B cell (primary cell): ENCODE measurements around the gene DRP2.

Source experiments
- CTCF ChIP-seq: fragments of 200-600 bp; IDR thresholded peaks from one replicate; pipeline ENCODE4 v1.8.0; 2022; ENCODE audit warnings: antibody characterized with exemption, mild to moderate bottlenecking
- EZH2 ChIP-seq: IDR thresholded peaks from 2 replicates; pipeline ENCODE4 v1.6.1; 2012; ENCODE audit warnings: borderline replicate concordance, low read depth, mild to moderate bottlenecking, moderate library complexity, low read length; ENCODE audit not compliant: insufficient read depth, poor library complexity, severe bottlenecking

GRCh38 chrX:101203761-101204351 lies 15.7 kb upstream of the DRP2 start:
- TF ChIP-seq CTCF = no peak
- no peak for TF ChIP-seq EZH2
